Liver (tissue), 9 donors: ENCODE measurements around the gene TNS3. TPM values are rescaled to one million over a fixed set of nuclear protein-coding genes. Genes with fewer than 3 reads are reported as not detected.

Source experiments
- DNase-seq: peaks from one replicate; pipeline ENCODE4 v3.0.0-alpha.2; 2017; ENCODE audit warnings: low spot score
- H3K27ac ChIP-seq, 2 donors: one replicate each; pipeline ENCODE4 v1.7.0; 2013; ENCODE audit warnings: inconsistent platforms in 2 of 2, low read length in 2 of 2, control low read depth in 1 of 2, low read depth in 1 of 2, mild to moderate bottlenecking in 1 of 2
- H3K27me3 ChIP-seq, 4 donors: one replicate each; pipeline versions ENCODE4 v1.6.1 to v1.7.0; 2013; ENCODE audit warnings: low read length in 3 of 4, inconsistent platforms in 1 of 4, mild to moderate bottlenecking in 1 of 4, moderate library complexity in 1 of 4; ENCODE audit not compliant: control insufficient read depth in 4 of 4, insufficient read depth in 4 of 4
- H3K36me3 ChIP-seq, 4 donors: one replicate each; pipeline versions ENCODE4 v1.6.1 to v1.7.0; 2013; ENCODE audit warnings: low read length in 3 of 4, mild to moderate bottlenecking in 3 of 4, low read depth in 1 of 4, moderate library complexity in 1 of 4; ENCODE audit not compliant: control insufficient read depth in 4 of 4, insufficient read depth in 3 of 4
- H3K4me1 ChIP-seq, 4 donors: one replicate each; pipeline versions ENCODE4 v1.6.1 to v1.7.0; 2013; ENCODE audit warnings: low read length in 3 of 4, mild to moderate bottlenecking in 3 of 4, moderate library complexity in 1 of 4; ENCODE audit not compliant: control insufficient read depth in 4 of 4, insufficient read depth in 4 of 4
- H3K4me3 ChIP-seq, 3 donors: one replicate each; pipeline versions ENCODE4 v1.6.1 to v1.7.0; 2013; ENCODE audit warnings: low read length in 3 of 3, control low read depth in 1 of 3, low read depth in 1 of 3, mild to moderate bottlenecking in 1 of 3
- H3K9ac ChIP-seq, 2 donors: one replicate each; pipeline ENCODE4 v1.7.0; 2013; ENCODE audit warnings: low read length in 2 of 2, mild to moderate bottlenecking in 2 of 2, moderate library complexity in 2 of 2, control low read depth in 1 of 2, low read depth in 1 of 2
- H3K9me3 ChIP-seq, 4 donors: one replicate each; pipeline versions ENCODE4 v1.6.1 to v1.7.0; 2013; ENCODE audit warnings: low read length in 3 of 4; ENCODE audit not compliant: control insufficient read depth in 4 of 4
- EGR1 ChIP-seq, 2 donors: IDR thresholded peaks; 2 replicates each; pipeline ENCODE4 v1.6.1; 2016 to 2018; ENCODE audit warnings: antibody characterized with exemption in 2 of 2, low read depth in 2 of 2
- FOXA1 ChIP-seq: IDR thresholded peaks from 2 replicates; pipeline ENCODE4 v1.6.1; 2016; ENCODE audit warnings: antibody characterized with exemption
- FOXA2 ChIP-seq: IDR thresholded peaks from 2 replicates; pipeline ENCODE4 v1.6.1; 2016; ENCODE audit warnings: antibody characterized with exemption
- HNF4A ChIP-seq, 2 donors: conservative IDR thresholded peaks; 2 replicates each; pipeline ENCODE4 v1.6.1; 2016; ENCODE audit warnings: antibody characterized with exemption in 2 of 2, mild to moderate bottlenecking in 2 of 2
- HNF4G ChIP-seq: IDR thresholded peaks from 2 replicates; pipeline ENCODE4 v1.6.1; 2016; ENCODE audit warnings: antibody characterized with exemption
- JUND ChIP-seq, 2 donors: IDR thresholded peaks; 2 replicates each; pipeline ENCODE4 v1.6.1; 2016; ENCODE audit warnings: antibody characterized with exemption in 2 of 2
- NR2F2 ChIP-seq: IDR thresholded peaks from 2 replicates; pipeline ENCODE4 v1.6.1; 2016; ENCODE audit warnings: antibody characterized with exemption
- RAD21 ChIP-seq, 2 donors: IDR thresholded peaks; 2 replicates each; pipeline ENCODE4 v1.6.1; 2016; ENCODE audit warnings: antibody characterized with exemption in 2 of 2, mild to moderate bottlenecking in 2 of 2
- REST ChIP-seq: IDR thresholded peaks from 2 replicates; pipeline ENCODE4 v1.6.1; 2016; ENCODE audit warnings: antibody characterized with exemption, mild to moderate bottlenecking
- RXRA ChIP-seq, 2 donors: IDR thresholded peaks; 2 replicates each; pipeline ENCODE4 v1.6.1; 2017 to 2018; ENCODE audit warnings: antibody characterized with exemption in 2 of 2, mild to moderate bottlenecking in 1 of 2
- SP1 ChIP-seq: IDR thresholded peaks from 2 replicates; pipeline ENCODE4 v1.6.1; 2018; ENCODE audit warnings: antibody characterized with exemption, mild to moderate bottlenecking
- YY1 ChIP-seq: IDR thresholded peaks from 2 replicates; pipeline ENCODE4 v1.6.1; 2016; ENCODE audit warnings: antibody characterized with exemption, mild to moderate bottlenecking
- WGBS: extraction: QIAGEN DNeasy Blood & Tissue Kit; methylation state at CpG from one replicate; pipeline ENCODE4 v1.1.7; 2013; 5-methylcytosine and 5-hydroxymethylcytosine counted together
- polyA plus RNA-seq, 2 donors: library from polyadenylated mRNA; stranded (reverse) in 1 of 2; unstranded in 1 of 2; fragments of 200-250 nt in 1 of 2; fragments of >200 nt in 1 of 2; fragmentation: Nextera tagmentation in 1 of 2; extraction: Ambion mirVana in 1 of 2; gene quantifications; one replicate each; pipeline versions ENCODE4 v1.2.1 to v1.2.3, GENCODE V29; 2013 to 2015
- total RNA-seq, 2 donors: library from RNA; depleted of rRNA; stranded (reverse); fragments of >200 nt; gene quantifications; one replicate each; pipeline ENCODE4 v1.2.3, GENCODE V29; 2014
- TF ChIP-seq, protein P1 (sequence below): IDR thresholded peaks from 2 replicates; pipeline ENCODE4 v1.6.1; 2016; ENCODE audit warnings: antibody characterized with exemption
- donor health status: healthy.
- donor health status: healthy.
- donor health status: healthy.
- donor health status: healthy.
- donor health status: healthy.

TNS3 gene
- total and polyA plus RNA-seq, 4 donors: 16.8 to 100 (median 29.5) TPM

DNA sequence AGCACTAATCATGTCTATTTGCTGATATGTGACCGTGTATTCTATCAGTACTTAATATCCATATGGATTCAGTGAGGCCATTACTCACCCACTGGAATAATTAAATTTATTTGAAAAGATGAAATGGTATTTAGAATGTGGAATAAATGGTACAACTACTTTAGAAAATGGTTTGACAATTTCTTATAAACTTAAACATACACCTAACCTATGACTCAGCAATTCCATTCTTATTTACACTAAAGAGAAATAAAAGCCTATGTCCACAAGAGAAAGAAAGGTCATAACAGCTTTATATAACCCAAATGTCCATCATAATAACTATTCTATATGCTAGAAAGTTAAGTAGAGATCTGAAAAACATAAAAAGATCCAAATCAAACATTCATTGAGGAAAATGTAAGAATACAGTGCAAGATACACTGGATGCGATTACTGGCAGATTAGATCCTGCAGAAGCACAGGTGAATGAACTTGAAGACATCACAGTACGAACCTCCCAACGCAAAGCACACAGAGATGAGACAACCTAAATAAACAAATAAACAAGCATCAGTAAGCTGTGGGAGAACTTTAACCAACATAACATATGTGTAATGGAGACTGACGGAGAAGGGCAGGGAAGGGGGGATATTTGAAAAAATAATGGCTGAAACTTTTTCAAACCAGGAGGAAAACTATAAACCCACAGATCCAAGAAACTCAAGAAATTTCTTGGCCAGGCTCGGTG, 51.9 kb downstream of the TNS3 start:
- 55% methylated on average over 6 of the region's 6 CpGs for WGBS
- Histone ChIP-seq H3K4me3 (no peak overlapping the region), H3K27me3 (no peaks in the 10 kb centered on the region), H3K9ac (no peak overlapping the region), H3K4me1 (peaks cover 1 to 32% (median 17%) of the 10 kb centered on the region in 4 donors), H3K36me3 (peaks cover 2 to 18% (median 12%) of the 10 kb centered on the region in 4 donors), H3K27ac (peak overlapping the region; percentile 69 to 77), H3K9me3 (no peaks in the 10 kb centered on the region)
- TF ChIP-seq YY1: no peak
- TF ChIP-seq FOXA2: peak; percentile 46
- TF ChIP-seq REST: no peak
- TF ChIP-seq EGR1 (IDR thresholded peaks at IDR 0.05; ENCODE audit: low read depth in 2 of 2): no peak
- peak in 1 of 2 donors; percentile 15 for TF ChIP-seq JUND (IDR thresholded peaks at IDR 0.05)
- peak; percentile 55 for TF ChIP-seq RXRA (IDR thresholded peaks at IDR 0.05)
- DNase-seq: no peak

- Histone ChIP-seq H3K9ac (no peak overlapping the region), H3K4me3 (no peak overlapping the region), H3K27ac (peak overlapping the region; percentile 69 to 77), H3K36me3 (peaks cover 5 to 21% (median 13%) of the 10 kb centered on the region in 4 donors), H3K4me1 (peaks cover 1 to 26% (median 11%) of the 10 kb centered on the region in 4 donors), H3K27me3 (no peaks in the 10 kb centered on the region), H3K9me3 (no peaks in the 10 kb centered on the region)
- TF ChIP-seq SP1 (no peak), RAD21 (IDR thresholded peaks at IDR 0.05) (no peak), FOXA2 (no peak), HNF4A (conservative IDR thresholded peaks at IDR 0.05) (no peak), FOXA1 (no peak), YY1 (no peak), HNF4G (no peak), REST (no peak), RXRA (IDR thresholded peaks at IDR 0.05) (no peak), NR2F2 (no peak)
- TF ChIP-seq, protein P1, sequence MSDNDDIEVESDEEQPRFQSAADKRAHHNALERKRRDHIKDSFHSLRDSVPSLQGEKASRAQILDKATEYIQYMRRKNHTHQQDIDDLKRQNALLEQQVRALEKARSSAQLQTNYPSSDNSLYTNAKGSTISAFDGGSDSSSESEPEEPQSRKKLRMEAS: no peak
- no peak for DNase-seq
- WGBS: 91% methylated on average over 1 of the region's 1 CpG
These were observed 52.5 kb downstream of the TNS3 start for GRCh38 chr7:47529405-47529804.
